NAMALWA (cell line): Measurements from ENCODE around the gene SHC1.

ENCODE experiments used
- DNase-seq: peaks from one replicate; pipeline ENCODE4 v3.0.0-alpha.2; 2015; ENCODE audit warnings: low spot score

The SHC1 gene

DNA sequence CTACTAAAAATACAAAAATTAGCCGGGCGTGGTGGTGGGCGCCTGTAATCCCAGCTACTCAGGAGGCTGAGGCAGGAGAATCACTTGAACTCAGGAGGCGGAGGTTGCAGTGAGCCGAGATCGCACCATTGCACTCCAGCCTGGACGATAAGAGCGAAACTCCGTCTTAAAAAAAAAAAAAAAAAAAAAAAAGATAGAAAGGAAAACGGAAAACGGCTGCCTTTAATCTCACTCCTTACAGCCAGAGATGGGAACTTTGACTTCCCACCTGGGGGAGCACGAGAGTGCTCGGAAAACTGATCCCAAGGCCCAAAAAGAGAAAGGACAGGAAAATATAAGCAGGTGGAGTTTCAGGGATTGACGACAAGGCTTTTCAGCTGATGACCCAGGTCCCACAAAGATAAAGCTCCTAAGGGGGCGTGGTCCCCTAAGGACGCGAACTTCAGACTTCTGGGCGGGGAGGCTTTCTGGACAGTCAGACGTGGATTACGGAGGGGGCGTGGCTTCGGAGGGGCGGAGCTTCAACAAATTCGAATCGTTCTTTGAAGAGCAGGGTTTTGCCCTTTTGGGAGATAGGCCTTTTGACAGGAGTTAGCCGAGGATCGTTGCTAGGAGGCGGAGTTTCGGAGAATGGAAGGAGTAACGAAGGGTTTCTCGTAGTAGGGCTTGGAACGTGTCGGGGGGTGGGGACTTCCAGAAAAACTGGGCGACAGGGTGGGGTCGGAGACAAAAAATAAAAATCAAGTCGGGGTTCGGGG lies 3.0 kb upstream of the SHC1 start:
- peak; percentile 100 for DNase-seq

DNA sequence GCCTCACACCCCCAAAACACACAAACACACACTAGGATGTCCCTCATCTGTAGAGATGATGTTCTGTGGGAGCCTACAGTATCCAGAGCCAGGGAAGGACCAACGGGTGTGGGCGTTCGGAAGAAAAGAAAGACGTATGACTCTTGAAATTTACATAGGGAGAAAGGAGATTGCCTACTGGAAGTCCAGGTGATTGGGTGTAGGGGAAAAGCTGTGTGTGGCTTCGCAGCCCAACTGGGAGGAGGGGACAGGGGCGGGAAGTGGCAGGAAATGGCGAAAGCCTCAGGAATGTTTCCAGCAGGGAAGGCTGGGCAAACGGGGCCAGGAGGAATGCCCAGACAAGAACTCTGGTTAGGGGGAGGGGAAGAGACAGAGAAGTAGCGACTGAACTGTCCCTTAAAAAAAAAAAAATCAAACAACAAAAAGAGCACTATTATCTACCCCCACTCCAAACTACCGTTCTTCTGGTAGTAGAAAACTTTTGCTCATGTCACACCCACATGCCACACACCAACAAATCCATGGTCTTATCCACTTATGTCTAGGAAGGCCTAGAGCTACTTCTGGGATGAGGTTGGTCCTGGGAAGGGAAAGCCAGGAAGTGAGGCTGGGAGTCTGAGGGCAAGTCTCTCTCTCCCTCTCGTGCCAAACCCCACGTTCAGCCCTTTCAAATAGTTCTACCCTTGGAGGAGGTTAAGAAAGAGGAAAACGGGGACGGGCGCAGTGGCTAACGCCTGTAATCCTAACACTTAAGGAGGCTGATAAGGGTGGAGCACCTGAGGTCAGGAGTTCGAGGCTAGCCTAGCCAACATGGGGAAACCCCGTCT lies 2.2 kb upstream of the SHC1 start:
- DNase-seq: no peak

- DNase-seq: no peak
Observed at GRCh38 chr1:154972213-154972516, 1.6 kb upstream of the SHC1 start.

DNA sequence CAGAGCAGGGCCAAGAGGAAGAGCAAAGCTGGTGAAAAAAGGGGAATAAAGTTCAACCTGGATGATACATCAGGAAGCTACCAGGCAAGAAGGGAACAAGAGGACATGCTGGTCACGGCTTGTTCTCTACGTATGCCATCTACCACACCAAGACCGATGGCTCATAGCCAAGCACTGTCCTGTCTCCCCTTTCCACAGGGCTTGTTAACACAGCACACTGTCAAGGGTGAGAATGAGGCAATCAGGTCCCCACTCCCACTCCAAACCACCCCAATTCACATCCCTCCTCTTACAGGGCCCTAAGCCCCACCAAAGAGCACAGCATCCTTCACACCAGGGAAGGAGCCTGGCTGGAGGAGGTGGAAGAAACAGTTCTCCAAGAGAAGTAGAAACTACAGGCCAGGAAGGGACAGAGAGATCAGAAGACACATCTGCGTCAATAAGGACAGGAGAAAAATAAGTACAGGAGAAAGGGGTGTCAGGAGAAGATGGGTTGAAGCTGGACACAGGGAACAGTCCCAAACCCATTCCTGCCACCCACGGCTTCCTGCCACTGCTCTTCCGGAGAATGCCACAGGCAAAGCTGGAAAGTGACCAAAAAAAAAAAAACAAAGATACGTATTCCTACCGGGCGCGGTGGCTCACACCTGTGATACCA lies 923 bp upstream of the SHC1 start:
- DNase-seq: no peak

DNA sequence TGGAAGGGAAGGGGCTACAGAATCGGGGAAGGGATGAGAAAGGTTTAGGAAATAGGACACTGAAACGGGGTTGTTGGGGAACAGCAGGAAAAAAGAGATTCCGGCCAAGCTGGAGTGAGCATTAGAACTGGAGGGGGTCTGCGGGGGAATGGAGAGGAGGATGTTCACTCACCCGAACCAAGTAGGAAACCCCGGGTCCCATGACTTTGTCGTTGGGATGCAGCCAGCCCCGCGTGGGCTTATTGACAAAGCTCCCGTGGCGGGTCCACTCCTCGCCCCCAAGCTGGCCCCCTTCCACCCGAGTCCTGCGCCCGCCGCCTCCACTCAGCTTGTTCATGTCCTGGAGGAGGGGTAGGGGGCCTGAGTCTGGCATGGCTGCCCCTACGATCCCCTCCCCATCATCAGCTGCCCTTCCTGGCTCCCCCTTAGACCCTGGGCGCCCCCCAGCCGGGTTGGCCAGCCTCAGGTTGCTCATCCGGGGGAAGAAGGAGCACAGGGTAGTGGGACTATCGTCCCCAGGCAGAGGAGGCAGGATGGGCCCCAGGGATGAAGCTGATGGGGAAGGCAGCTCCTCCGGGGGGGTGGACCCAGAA lies 591 bp downstream of the SHC1 start:
- DNase-seq: no peak

DNA sequence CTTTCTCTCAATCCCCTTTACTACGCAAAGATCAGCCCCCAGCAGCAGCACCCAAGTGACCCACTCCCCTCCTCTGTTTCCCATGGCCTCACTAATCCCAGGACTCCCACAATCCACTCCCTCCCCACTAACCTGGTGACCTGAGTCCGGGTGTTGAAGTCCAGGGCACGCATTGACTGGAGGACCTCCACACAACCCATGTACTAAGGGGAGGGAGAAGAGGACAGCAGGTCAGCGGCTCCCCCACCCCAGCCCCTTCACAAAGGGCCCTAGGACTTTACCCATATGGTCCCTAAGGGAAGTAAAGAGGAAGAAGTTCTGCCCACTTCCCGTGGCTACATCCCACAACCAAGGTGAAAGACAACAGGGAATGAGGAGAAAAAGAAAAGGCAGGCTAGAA lies 1.3 kb downstream of the SHC1 start:
- no peak for DNase-seq

DNA sequence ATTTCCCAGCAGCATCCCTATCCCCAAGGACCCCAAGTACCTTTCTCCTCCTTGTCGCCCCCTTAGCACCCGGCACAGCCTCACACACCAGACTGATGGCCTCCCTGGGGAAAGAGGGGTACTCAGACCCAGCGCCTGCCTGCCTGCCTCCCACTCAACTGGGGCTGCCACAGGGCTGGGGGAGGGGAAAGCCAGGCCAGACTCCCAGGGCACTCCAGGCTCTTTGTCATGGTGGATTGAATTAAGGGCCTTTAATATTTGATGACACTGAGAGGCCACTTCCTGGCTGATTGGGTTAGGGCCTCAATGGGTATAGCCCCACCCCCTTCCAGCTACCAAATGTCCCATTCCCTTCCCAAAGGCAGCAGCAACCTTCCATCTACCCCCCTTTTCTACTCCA lies 1.8 kb downstream of the SHC1 start:
- DNase-seq: no peak

GRCh38 chr1:154967331-154967950 lies 3.1 kb downstream of the SHC1 start:
- DNase-seq: no peak

- no peak for DNase-seq
Observed at GRCh38 chr1:154966111-154966510, 4.4 kb downstream of the SHC1 start.

DNA sequence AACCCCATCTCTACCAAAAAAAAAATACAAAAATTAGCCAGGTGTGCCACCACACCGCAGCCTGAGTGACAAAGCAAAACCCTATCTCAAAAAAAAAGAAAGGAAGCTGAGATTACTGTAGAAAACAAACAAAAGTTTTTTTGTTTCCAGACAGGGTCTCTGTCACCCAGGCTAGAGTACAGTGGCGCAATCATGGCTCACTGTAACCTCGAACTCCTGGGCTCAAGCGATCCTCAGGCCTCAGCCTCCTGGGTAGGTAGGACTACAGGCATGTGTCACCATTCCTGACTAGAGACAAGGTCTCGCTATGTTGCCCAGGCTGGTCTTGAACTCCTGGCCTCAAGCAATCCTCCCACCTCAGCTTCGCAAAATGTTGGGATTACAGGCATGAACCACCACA lies 6.2 kb downstream of the SHC1 start:
- no peak for DNase-seq

GRCh38 chr1:154963643-154964042 lies 6.9 kb downstream of the SHC1 start:
- DNase-seq: no peak

GRCh38 chr1:154962795-154963330 lies 7.7 kb downstream of the SHC1 start:
- no peak for DNase-seq

DNA sequence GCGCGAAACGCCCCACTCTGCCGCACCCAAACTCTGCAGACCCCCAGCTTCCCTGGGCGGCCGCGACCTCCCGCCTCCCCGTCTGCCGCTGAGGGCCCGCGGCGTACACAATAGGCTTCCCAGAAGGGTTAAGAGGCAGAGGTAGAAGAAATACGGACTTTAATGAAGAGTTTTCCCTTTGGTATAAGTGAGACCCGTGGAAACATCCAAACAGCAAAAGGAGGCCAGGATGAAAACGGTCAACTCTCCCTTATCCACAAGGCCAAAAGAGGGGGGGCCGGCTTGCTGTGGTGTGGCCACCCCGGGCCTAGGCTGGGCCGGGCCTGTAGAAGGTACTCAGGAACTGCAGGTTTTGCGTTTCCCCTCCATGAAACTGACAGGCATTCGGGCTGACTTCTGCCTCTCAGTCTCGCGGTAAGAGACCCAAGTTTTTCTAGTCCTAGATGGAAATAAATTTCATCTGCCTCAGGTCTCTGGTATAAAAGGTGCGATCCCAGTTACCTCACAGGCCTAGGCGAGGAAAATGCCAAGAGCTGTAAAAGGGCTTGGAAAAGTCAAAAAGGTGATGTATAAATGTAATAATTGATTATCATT lies 8.3 kb downstream of the SHC1 start:
- DNase-seq: peak; percentile 78

GRCh38 chr1:154961207-154962155 lies 9.1 kb downstream of the SHC1 start, which contains the start of gene PYGO2:
TSS of gene PYGO2 (minus strand) at chr1:154961782. CDS start at chr1:154961576, 206 bp downstream.
- peak; percentile 89 for DNase-seq

GRCh38 chr1:154960446-154961136 lies 10.0 kb downstream of the SHC1 start:
- peak; percentile 38 for DNase-seq

DNA sequence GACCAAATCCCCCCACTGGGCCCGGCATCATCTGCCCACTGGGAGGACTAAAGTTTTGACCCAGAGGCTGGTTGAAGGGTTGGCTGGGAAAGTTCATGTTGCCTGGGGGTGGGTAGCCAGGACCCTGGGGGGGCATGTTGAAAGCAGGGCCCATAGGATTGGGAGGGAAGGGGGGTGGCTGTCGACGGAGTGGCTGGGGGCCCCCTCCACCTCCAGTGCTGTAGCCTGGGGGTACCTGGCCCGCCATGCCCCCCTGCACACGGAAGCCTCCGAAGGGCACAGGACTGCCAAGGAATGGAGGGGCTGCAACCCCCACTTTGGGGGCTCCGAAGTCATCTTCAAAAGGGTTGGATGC lies 11.1 kb downstream of the SHC1 start:
- DNase-seq: no peak

GRCh38 chr1:154958681-154959425 lies 11.7 kb downstream of the SHC1 start:
- no peak for DNase-seq

DNA sequence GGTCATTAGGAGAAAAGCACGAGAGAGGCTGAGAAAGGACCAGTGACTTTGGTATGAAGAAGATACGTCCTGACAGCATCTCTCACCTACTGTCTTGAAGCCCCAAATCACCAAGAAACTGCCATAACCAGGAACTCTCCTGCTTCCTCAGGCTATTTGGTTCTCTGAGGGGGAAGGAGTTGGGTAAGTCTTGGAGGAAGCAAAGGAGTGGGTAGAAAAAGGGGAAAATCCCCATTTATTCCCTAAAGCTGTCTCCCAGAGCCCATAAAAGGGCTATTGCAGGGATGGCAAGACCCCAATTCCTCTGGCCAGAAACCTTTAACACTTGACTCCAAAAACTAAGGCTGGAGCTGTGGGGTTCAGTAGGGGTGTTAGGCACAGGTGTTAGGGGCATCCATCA lies 12.5 kb downstream of the SHC1 start:
- DNase-seq: no peak

DNA sequence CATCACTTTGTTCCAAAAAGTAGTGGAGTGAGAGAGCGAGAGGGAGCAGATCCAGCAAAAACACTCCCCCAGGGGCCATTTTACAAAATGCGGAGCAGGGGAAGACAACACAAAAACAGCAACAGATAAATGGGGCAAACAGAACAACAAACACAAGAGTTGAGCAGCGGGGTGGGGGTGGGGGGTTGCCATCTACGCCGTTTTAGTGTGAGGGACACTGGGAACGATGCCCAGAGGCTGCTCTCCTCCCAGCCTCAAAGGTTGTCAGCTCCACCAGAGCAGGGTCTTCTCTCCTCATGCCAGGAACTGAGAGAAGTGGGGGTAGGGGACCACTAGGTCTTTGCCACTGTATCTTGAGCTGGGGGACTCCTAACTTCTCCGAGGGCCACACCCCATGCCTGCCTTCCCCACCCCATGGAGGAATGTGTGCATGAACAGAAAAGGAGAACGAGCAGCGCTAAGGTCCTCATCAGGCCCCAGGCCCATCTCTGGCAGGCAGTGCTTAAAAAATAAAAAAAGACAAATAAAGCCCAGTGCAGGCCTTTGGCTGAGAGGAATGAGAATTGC lies 13.4 kb downstream of the SHC1 start:
- DNase-seq: no peak
